HepG2 (cell line): ENCODE measurements around the gene NUP58. TPM values are rescaled to one million over a fixed set of nuclear protein-coding genes. Genes with fewer than 3 reads are reported as not detected.
A peak's percentile ranks its signal among the peaks of the same experiment; 100 is the strongest.

Source experiments
- CBFB ChIP-seq: sonication (generic); formaldehyde crosslinking; IDR thresholded peaks from 2 replicates; pipeline ENCODE4 v1.4.0; 2020; ENCODE audit warnings: missing genetic modification reagents
- CBX1 ChIP-seq: IDR thresholded peaks from one replicate; pipeline ENCODE4 v1.6.1; 2016; ENCODE audit warnings: antibody characterized with exemption, low read depth
- KDM5A ChIP-seq: fragments of 200-600 bp; sonication (generic); IDR thresholded peaks from 2 replicates; pipeline ENCODE4 v1.7.0; 2018; ENCODE audit warnings: antibody characterized with exemption, mild to moderate bottlenecking, low read length, borderline replicate concordance
- ZFP36L2 ChIP-seq: sonication (generic); formaldehyde crosslinking; IDR thresholded peaks from 2 replicates; pipeline ENCODE4 v1.4.0; 2020; ENCODE audit warnings: missing genetic modification reagents
- ZFP90 ChIP-seq: sonication (generic); formaldehyde crosslinking; IDR thresholded peaks from 2 replicates; pipeline ENCODE4 v1.8.0; 2022; ENCODE audit warnings: missing genetic modification reagents, mild to moderate bottlenecking, inconsistent platforms, borderline replicate concordance
- ZNF451 ChIP-seq: sonication (generic); formaldehyde crosslinking; IDR thresholded peaks from 2 replicates; pipeline ENCODE4 v1.5.0; 2020; ENCODE audit warnings: mild to moderate bottlenecking, missing genetic modification reagents
- ZNF543 ChIP-seq: sonication (generic); formaldehyde crosslinking; IDR thresholded peaks from 2 replicates; pipeline ENCODE4 v1.4.0; 2020; ENCODE audit warnings: mild to moderate bottlenecking, missing genetic modification reagents
- ZNF780A ChIP-seq: sonication (generic); formaldehyde crosslinking; IDR thresholded peaks from 2 replicates; pipeline ENCODE4 v1.8.0; 2022; ENCODE audit warnings: mild to moderate bottlenecking, missing genetic modification reagents, moderate library complexity
- polyA plus RNA-seq, 8 experiments: library from polyadenylated mRNA; depleted of rRNA in 3 of 8; stranded (reverse) in 7 of 8; unstranded in 1 of 8; fragments of >200 nt; fragmentation: Illumina TruSeq in 4 of 8; extraction: Trizol in 4 of 8; gene quantifications; 2 replicates each; pipeline versions ENCODE4 v1.2.1 to v1.2.3, GENCODE V29; 2011 to 2016; ENCODE audit warnings: low read depth in 4 of 8, missing spikeins in 1 of 8, mixed read lengths in 1 of 8; ENCODE audit not compliant: insufficient read depth in 1 of 8
- total RNA-seq, 5 experiments: library from RNA; depleted of rRNA; stranded (reverse); fragments of >200 nt; fragmentation: Illumina TruSeq; extraction: Trizol; gene quantifications; 2 replicates each; pipeline ENCODE4 v1.2.3, GENCODE V29; 2016; ENCODE audit warnings: low read depth in 1 of 5
- TF ChIP-seq, protein P1 (sequence below): IDR thresholded peaks from 2 replicates; pipeline ENCODE4 v1.4.0; 2020; ENCODE audit warnings: mild to moderate bottlenecking, missing genetic modification reagents
- TF ChIP-seq, protein P2 (sequence below), 2 experiments: sonication (generic) in 1 of 2; formaldehyde crosslinking in 1 of 2; IDR thresholded peaks; 2 replicates each; pipeline versions ENCODE4 v1.4.0 to v1.6.1; 2018 to 2020; ENCODE audit warnings: missing genetic modification reagents in 2 of 2, borderline replicate concordance in 1 of 2, low read depth in 1 of 2, mild to moderate bottlenecking in 1 of 2, missing biosample characterization in 1 of 2
- TF ChIP-seq, protein P3 (sequence below): sonication (generic); formaldehyde crosslinking; IDR thresholded peaks from 2 replicates; pipeline ENCODE4 v1.4.0; 2020; ENCODE audit warnings: mild to moderate bottlenecking, missing genetic modification reagents
- TF ChIP-seq, protein P4 (sequence below): sonication (generic); formaldehyde crosslinking; IDR thresholded peaks from 2 replicates; pipeline ENCODE4 v1.4.0; 2020; ENCODE audit warnings: mild to moderate bottlenecking, missing genetic modification reagents

NUP58 gene
- total and polyA plus RNA-seq, 2 of the 13 experiments (the other 11 are each of a cell fraction or from before 2014, with no cell fraction given), result 45.4 to 46.5 TPM

DNA sequence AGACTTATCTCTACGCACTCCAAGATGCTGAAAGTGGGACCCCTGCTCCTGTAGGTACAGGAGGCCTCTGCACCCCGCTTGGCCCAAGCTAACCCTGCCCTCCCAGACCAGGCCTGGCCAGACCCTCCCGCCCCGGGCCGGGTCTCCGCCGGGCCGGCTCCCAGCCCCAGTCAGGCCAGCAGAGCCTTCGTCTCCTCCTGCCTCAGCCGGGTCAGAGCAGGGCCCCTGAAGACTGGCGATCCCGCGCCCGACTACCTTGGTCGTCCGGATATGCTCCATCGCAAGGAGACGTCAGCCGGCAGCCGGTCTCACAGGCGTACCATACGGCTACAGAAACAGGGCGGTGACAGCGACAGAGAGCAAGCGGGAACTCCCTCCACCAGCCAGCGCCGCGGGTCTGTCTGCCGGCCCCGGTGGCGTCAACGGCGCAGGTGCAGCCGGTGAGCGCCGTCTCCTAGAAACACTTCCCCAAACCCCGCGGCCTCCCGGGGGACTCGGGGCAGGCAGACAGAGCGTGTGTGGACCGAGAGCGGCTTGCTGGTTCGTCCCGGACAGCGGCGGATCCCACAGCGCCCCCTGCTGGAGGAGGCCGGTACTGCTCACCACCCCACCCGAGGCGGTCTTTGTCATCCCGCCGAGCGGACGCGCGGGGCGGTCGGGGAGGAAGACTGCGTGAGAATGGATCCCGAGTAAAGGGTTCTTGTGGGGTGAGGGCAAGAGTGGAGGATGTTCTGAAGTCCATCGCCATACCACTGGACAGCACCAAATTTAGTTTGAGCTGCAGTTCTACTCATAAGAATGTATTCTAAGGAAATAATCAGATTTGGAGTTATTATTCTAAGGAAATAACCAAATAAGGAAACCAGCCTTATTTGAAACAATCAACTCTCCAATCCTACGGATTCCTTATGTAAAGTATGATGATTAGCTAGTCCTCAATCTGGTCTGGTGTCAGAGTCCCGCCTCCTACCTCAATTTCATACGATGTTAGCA lies 14.2 kb upstream of the NUP58 start, which contains the start of gene MTMR6 (continued):
- TF ChIP-seq, protein P1, sequence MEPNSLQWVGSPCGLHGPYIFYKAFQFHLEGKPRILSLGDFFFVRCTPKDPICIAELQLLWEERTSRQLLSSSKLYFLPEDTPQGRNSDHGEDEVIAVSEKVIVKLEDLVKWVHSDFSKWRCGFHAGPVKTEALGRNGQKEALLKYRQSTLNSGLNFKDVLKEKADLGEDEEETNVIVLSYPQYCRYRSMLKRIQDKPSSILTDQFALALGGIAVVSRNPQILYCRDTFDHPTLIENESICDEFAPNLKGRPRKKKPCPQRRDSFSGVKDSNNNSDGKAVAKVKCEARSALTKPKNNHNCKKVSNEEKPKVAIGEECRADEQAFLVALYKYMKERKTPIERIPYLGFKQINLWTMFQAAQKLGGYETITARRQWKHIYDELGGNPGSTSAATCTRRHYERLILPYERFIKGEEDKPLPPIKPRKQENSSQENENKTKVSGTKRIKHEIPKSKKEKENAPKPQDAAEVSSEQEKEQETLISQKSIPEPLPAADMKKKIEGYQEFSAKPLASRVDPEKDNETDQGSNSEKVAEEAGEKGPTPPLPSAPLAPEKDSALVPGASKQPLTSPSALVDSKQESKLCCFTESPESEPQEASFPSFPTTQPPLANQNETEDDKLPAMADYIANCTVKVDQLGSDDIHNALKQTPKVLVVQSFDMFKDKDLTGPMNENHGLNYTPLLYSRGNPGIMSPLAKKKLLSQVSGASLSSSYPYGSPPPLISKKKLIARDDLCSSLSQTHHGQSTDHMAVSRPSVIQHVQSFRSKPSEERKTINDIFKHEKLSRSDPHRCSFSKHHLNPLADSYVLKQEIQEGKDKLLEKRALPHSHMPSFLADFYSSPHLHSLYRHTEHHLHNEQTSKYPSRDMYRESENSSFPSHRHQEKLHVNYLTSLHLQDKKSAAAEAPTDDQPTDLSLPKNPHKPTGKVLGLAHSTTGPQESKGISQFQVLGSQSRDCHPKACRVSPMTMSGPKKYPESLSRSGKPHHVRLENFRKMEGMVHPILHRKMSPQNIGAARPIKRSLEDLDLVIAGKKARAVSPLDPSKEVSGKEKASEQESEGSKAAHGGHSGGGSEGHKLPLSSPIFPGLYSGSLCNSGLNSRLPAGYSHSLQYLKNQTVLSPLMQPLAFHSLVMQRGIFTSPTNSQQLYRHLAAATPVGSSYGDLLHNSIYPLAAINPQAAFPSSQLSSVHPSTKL, result peak; percentile 60; the same call in 1 of the 2 replicates
- TF ChIP-seq ZNF543 (CRISPR knock-in tag) (peak; percentile 83), ZNF780A (0 out of 2 replicates have a peak, but pooled peaks have one; percentile 28), CBFB (CRISPR knock-in tag) (peak; percentile 42; the same call in 1 of the 2 replicates), CBX1 (no peak), KDM5A (0 out of 2 replicates have a peak, but pooled peaks have one; percentile 29), ZFP36L2 (CRISPR knock-in tag) (no peak), ZFP90 (CRISPR knock-in tag) (0 out of 2 replicates have a peak, but pooled peaks have one; percentile 32), ZNF451 (CRISPR knock-in tag) (0 out of 2 replicates have a peak, but pooled peaks have one; percentile 59)
- TF ChIP-seq, protein P2, sequence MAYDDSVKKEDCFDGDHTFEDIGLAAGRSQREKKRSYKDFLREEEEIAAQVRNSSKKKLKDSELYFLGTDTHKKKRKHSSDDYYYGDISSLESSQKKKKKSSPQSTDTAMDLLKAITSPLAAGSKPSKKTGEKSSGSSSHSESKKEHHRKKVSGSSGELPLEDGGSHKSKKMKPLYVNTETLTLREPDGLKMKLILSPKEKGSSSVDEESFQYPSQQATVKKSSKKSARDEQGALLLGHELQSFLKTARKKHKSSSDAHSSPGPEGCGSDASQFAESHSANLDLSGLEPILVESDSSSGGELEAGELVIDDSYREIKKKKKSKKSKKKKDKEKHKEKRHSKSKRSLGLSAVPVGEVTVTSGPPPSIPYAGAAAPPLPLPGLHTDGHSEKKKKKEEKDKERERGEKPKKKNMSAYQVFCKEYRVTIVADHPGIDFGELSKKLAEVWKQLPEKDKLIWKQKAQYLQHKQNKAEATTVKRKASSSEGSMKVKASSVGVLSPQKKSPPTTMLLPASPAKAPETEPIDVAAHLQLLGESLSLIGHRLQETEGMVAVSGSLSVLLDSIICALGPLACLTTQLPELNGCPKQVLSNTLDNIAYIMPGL (CRISPR knock-in tag; IDR thresholded peaks at IDR 0.05; ENCODE audit: borderline replicate concordance in 1 of 2, low read depth in 1 of 2), result peak; percentile 96 to 99; a peak in 3 of 4 replicates
- TF ChIP-seq, protein P3, sequence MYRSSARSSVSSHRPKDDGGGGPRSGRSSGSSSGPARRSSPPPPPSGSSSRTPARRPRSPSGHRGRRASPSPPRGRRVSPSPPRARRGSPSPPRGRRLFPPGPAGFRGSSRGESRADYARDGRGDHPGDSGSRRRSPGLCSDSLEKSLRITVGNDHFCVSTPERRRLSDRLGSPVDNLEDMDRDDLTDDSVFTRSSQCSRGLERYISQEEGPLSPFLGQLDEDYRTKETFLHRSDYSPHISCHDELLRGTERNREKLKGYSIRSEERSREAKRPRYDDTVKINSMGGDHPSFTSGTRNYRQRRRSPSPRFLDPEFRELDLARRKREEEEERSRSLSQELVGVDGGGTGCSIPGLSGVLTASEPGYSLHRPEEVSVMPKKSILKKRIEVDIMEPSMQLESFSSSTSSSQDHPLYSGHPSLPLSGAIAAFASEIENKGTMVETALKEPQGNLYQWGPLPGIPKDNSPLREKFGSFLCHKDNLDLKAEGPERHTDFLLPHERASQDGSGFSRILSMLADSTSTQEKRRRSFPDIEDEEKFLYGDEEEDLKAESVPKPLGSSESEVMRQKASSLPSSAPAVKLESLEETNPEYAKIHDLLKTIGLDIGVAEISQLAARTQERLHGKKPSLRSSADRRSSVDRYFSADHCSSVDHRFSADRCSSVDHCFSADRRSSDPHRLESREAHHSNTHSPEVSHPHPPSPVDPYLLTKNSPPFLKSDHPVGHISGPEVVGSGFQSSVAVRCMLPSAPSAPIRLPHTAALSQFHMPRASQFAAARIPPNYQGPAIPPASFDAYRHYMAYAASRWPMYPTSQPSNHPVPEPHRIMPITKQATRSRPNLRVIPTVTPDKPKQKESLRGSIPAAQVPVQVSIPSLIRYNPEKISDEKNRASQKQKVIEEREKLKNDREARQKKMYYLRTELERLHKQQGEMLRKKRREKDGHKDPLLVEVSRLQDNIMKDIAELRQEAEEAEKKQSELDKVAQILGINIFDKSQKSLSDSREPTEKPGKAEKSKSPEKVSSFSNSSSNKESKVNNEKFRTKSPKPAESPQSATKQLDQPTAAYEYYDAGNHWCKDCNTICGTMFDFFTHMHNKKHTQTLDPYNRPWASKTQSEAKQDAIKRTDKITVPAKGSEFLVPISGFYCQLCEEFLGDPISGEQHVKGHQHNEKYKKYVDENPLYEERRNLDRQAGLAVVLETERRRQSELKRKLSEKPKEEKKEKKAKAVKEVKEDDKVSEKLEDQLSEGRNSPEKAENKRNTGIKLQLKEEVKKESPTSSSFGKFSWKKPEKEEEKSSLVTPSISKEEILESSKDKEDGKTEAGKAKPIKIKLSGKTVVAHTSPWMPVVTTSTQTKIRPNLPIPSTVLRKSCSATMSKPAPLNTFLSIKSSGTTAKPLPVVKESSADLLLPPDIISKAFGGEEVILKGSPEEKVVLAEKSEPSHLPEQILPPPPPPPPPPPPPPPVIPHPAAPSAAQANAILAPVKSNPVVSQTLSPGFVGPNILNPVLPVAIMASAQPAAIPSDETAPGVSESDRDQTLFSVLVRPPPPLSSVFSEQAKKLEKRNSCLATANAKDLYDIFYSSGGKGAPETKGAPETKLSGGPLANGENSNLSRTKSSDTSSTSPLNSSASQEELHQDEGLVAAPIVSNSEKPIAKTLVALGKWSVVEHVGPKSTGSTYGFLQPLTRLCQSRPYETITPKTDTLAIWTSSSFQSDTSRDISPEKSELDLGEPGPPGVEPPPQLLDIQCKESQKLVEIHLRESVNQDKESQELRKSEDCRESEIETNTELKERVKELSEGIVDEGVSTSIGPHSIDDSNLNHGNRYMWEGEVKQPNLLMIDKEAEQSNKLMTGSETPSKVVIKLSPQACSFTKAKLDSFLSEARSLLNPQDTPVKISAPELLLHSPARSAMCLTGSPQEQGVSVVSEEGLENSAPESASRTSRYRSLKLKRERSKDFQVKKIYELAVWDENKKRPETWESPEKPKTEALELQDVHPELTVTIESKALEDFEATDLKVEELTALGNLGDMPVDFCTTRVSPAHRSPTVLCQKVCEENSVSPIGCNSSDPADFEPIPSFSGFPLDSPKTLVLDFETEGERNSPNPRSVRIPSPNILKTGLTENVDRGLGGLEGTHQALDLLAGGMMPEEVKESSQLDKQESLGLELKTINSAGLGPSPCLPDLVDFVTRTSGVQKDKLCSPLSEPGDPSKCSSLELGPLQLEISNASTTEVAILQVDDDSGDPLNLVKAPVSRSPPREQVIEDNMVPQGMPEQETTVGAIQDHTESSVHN (CRISPR knock-in tag), result no peak
- TF ChIP-seq, protein P4, sequence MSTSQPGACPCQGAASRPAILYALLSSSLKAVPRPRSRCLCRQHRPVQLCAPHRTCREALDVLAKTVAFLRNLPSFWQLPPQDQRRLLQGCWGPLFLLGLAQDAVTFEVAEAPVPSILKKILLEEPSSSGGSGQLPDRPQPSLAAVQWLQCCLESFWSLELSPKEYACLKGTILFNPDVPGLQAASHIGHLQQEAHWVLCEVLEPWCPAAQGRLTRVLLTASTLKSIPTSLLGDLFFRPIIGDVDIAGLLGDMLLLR (CRISPR knock-in tag), result peak; percentile 43; the same call in 1 of the 2 replicates
